GM23338 (cell line): Measurements from ENCODE around the gene DAP3. TPM values are rescaled to one million over a fixed set of nuclear protein-coding genes. Genes with fewer than 3 reads are reported as not detected.
A peak's percentile ranks its signal among the peaks of the same experiment; 100 is the strongest.
"Not testable (repeated sequence)": the region's sequence is repeated elsewhere in the genome, so short reads cannot be mapped to it uniquely, and the experiment has no call there.

Experiments used
- ATAC-seq: fragments of 200-7000 bp; cut with Tn5 transposase; 3 replicates; pipeline ENCODE4 v1.9.1; 2020
- DNase-seq: peaks from one replicate; pipeline ENCODE4 v3.0.0-alpha.2; 2015; ENCODE audit warnings: low spot score
- H2AFZ ChIP-seq: fragments of 200-600 bp; sonication (generic); 2 replicates; pipeline ENCODE4 v1.8.0; 2016; ENCODE audit warnings: antibody characterized with exemption, mild to moderate bottlenecking, moderate library complexity
- H3F3A ChIP-seq: fragments of 200-600 bp; sonication (generic); replicated peaks from 2 replicates; pipeline ENCODE4 v1.8.0; 2017; ENCODE audit warnings: antibody characterized with exemption, mixed run types, low read depth
- H3K27ac ChIP-seq: fragments of 200-600 bp; sonication (generic); 2 replicates; pipeline ENCODE4 v1.6.1; 2016; ENCODE audit warnings: low read depth
- H3K27me3 ChIP-seq: fragments of 200-600 bp; sonication (generic); 2 replicates; pipeline ENCODE4 v1.8.0; 2016; ENCODE audit warnings: mild to moderate bottlenecking, mixed run types, moderate library complexity; ENCODE audit not compliant: insufficient read depth
- H3K36me3 ChIP-seq: fragments of 200-600 bp; sonication (generic); 2 replicates; pipeline ENCODE4 v1.8.0; 2016; ENCODE audit warnings: mild to moderate bottlenecking; ENCODE audit not compliant: insufficient read depth
- H3K4me1 ChIP-seq: fragments of 200-600 bp; sonication (generic); 2 replicates; pipeline ENCODE4 v1.8.0; 2016; ENCODE audit warnings: mild to moderate bottlenecking, moderate library complexity; ENCODE audit not compliant: insufficient read depth
- H3K4me2 ChIP-seq: fragments of 200-600 bp; sonication (generic); 2 replicates; pipeline ENCODE4 v1.7.1; 2017; ENCODE audit warnings: mixed run types
- H3K4me3 ChIP-seq: fragments of 200-600 bp; sonication (generic); 2 replicates; pipeline ENCODE4 v1.6.1; 2016; ENCODE audit warnings: mixed run types
- H3K79me2 ChIP-seq: fragments of 200-600 bp; sonication (generic); replicated peaks from 2 replicates; pipeline ENCODE4 v1.8.0; 2017; ENCODE audit warnings: mild to moderate bottlenecking; ENCODE audit not compliant: insufficient read depth
- H3K9me2 ChIP-seq: fragments of 200-600 bp; sonication (generic); 2 replicates; pipeline ENCODE4 v1.8.0; 2017; ENCODE audit not compliant: insufficient read depth
- H4K20me1 ChIP-seq: fragments of 200-600 bp; sonication (generic); replicated peaks from 2 replicates; pipeline ENCODE4 v1.8.0; 2017; ENCODE audit warnings: mild to moderate bottlenecking; ENCODE audit not compliant: insufficient read depth
- H3K27ac Mint-ChIP-seq: 2 replicates; pipeline ENCODE4 v1.8.0; 2020; ENCODE audit warnings: inconsistent platforms, mild to moderate bottlenecking, moderate library complexity, mixed read lengths
- H3K27me3 Mint-ChIP-seq: 3 replicates; pipeline ENCODE4 v1.8.0; 2022; ENCODE audit warnings: low read depth, mild to moderate bottlenecking, moderate library complexity, mixed read lengths, inconsistent platforms; ENCODE audit not compliant: insufficient read depth, poor library complexity
- H3K36me3 Mint-ChIP-seq: 3 replicates; pipeline ENCODE4 v1.8.0; 2021; ENCODE audit warnings: low read depth, mild to moderate bottlenecking, inconsistent platforms, moderate library complexity, mixed read lengths
- H3K4me1 Mint-ChIP-seq: 3 replicates; pipeline ENCODE4 v1.8.0; 2020; ENCODE audit warnings: mild to moderate bottlenecking, inconsistent platforms, mixed read lengths
- H3K4me3 Mint-ChIP-seq: 3 replicates; pipeline ENCODE4 v1.8.0; 2021; ENCODE audit warnings: moderate library complexity, mild to moderate bottlenecking, inconsistent platforms, mixed read lengths
- H3K9me3 Mint-ChIP-seq: 3 replicates; pipeline ENCODE4 v1.8.0; 2020; ENCODE audit warnings: moderate library complexity, mild to moderate bottlenecking, inconsistent platforms, mixed read lengths
- CTCF ChIP-seq, 2 experiments: fragments of 200-600 bp in 1 of 2; sonication (generic) in 1 of 2; conservative IDR thresholded peaks; 2 replicates each; pipeline versions ENCODE4 v1.5.1 to v1.6.1; 2016 to 2017; ENCODE audit warnings: antibody characterized with exemption in 2 of 2, low read depth in 2 of 2, mild to moderate bottlenecking in 2 of 2, moderate library complexity in 1 of 2
- ZNF462 ChIP-seq: fragments of 250-450 bp; sonication (Bioruptor Pico); IDR thresholded peaks from 2 replicates; pipeline ENCODE4 v1.5.0; 2020; ENCODE audit warnings: mild to moderate bottlenecking, moderate library complexity
- polyA plus RNA-seq: library from polyadenylated mRNA; unstranded; fragments of >200 nt; fragmentation: Nextera tagmentation; extraction: Ambion mirVana; gene quantifications from 2 replicates; pipeline ENCODE4 v1.2.1, GENCODE V29; 2016
- total RNA-seq: library from RNA; depleted of rRNA; stranded (reverse); fragments of >200 nt; shearing (Covaris generic); gene quantifications from 2 replicates; pipeline ENCODE4 v1.2.3, GENCODE V29; 2014

DAP3 gene
- total and polyA plus RNA-seq, 2 experiments from 2014 or later = 89.8 to 90.1 TPM

GRCh38 chr1:155709391-155709790 is 20.5 kb downstream of the DAP3 start (continued):
- TF ChIP-seq ZNF462 (CRISPR knock-in tag) = no peak

GRCh38 chr1:155711457-155711856 is 22.6 kb downstream of the DAP3 start:
- Histone ChIP-seq H3K79me2 (peaks cover 41% of the 10 kb centered on the region), H4K20me1 (0 out of 2 replicates have a peak, but pooled peaks cover 10% of the 10 kb centered on the region), H3K36me3 (peaks cover 13% of the 10 kb centered on the region)
- H3K4me2 ChIP-seq, H3F3A ChIP-seq, H3K9me2 ChIP-seq, H3K27me3 Mint-ChIP-seq, ATAC-seq, DNase-seq, H3K9me3 Mint-ChIP-seq, H3K4me3 ChIP-seq, H3K4me1 ChIP-seq, H3K27ac Mint-ChIP-seq, H3K4me3 Mint-ChIP-seq, H3K27ac ChIP-seq, H3K4me1 Mint-ChIP-seq, H3K27me3 ChIP-seq, H2AFZ ChIP-seq: not testable (repeated sequence)
- peaks cover 61% of the 10 kb centered on the region for H3K36me3 Mint-ChIP-seq

- H2AFZ ChIP-seq, H3K4me1 ChIP-seq, H4K20me1 ChIP-seq, H3F3A ChIP-seq, H3K27me3 ChIP-seq, H3K4me3 Mint-ChIP-seq, H3K4me3 ChIP-seq, H3K9me2 ChIP-seq, H3K27ac ChIP-seq, H3K27ac Mint-ChIP-seq, H3K27me3 Mint-ChIP-seq, H3K4me1 Mint-ChIP-seq, H3K9me3 Mint-ChIP-seq, H3K4me2 ChIP-seq, ATAC-seq: not testable (repeated sequence)
- peaks cover 67% of the 10 kb centered on the region for H3K36me3 Mint-ChIP-seq
- peak; percentile 24 for DNase-seq
- peak; percentile 10 to 36; a peak in 2 of 4 replicates for TF ChIP-seq CTCF (conservative IDR thresholded peaks at IDR 0.05; ENCODE audit: low read depth in 2 of 2)
- Histone ChIP-seq H3K79me2 (peaks cover 31% of the 10 kb centered on the region), H3K36me3 (peaks cover 13% of the 10 kb centered on the region)
These were observed 23.7 kb downstream of the DAP3 start for GRCh38 chr1:155712636-155713035.
